Activated T-helper 1 cell treated with Interleukin-2 at 50 U/mL for 16 hours (primary cell): ENCODE data around the gene HBP1.
"Not testable (repeated sequence)": the region's sequence is repeated elsewhere in the genome, so short reads cannot be mapped to it uniquely, and the experiment has no call there.

Experiments
- DNase-seq: peaks from one replicate; pipeline ENCODE4 v3.0.0-alpha.2; 2020; ENCODE audit warnings: low read depth

Gene HBP1

DNA sequence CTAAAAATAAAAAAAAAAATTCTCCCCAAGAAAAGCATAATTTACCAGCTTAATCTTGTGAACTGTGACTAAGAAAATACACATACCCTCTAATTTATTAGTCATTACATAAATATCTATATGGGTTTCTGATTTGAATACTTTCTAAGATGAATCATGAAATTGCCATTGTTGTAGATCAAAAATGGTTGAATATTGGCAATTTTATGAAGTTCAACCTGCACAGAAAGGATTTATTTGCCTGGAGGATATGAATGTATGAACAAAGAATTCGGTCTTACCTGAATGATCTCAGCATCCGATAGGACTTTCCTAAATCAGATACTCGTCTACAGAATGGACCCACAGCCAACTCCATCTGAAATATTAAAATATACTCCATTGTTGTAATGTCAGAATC is 61.5 kb downstream of the HBP1 start:
- no peak for DNase-seq

DNA sequence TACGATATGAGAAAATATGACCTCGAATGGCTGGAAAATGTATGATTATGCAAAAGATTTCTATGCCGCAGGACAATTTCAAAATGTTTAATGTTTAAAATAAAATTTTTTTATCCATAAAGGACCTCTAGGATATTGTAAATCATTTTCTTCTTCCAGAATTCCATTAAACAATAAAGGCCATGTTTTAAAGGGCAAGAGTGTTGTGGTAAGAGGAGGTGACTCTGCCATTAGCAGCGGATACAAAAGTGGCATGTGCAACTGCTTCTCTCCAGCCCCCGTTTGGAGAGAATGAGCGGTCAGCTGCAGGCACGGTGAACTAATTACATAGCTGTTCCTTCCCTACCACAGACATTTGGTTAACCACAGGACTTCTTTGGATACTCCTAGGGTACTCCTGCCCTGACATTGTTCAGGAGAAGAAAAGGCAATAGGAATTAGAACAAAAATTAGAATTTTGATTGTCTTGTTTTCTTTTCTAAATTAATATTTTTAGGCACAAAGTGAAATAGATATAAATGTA is 63.8 kb downstream of the HBP1 start:
- DNase-seq: no peak

DNA sequence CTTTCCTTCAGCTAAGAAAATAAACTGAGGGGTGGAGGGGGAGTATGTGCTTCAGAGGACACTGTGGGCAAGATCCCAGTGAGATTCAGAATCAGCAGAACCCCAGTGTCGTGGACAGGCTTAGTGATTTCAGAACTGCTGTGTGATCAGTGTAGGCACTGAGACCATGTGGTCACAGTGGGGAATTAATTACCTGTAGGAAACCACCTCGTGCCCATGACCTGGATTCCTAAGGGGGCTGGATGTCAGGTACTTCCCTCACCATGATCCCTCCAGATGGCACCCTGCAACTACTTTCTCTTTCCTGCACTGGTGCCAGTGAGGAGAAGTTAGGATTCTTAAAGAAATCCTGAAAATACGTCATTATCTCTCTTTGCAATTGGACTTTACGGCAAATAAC is 64.4 kb downstream of the HBP1 start:
- DNase-seq: no peak

DNA sequence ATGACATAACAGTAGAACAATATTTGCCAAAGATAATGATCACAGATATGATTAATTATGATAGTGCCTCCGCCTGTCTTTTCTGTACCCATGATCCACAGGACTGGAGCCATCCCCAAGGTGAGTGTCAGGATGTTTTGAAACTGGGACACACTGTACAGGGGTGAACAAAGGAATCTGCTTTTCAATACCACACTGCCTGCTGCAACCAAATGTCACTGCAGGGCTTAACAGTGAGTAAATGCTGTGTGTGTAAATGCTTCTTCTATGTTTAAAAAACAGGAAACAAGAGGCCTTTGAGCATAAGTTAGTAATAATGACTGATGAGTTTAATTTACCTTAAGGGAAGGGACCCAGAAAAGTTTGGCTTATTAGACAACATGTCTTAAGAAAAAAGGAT is 65.2 kb downstream of the HBP1 start:
- no peak for DNase-seq

DNA sequence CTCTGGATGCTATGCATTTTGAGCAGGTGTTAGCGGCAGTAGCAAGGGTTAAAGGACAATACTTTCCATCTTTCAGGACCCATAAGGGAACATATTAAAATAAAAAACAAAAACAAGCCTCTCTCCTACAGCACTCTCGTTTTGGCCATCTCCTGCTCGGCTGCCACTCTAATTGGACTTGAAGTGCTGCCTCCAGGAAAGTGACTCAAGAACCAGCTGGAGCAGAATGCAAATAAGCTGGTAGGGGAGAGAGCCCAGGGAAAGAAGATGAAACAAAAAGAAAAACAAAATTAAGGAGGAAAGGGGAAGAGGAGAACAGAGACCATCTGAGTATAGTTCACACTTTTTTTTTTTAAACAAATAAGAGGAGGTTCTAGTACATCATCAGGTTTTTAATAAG is 65.6 kb downstream of the HBP1 start:
- DNase-seq: no peak

DNA sequence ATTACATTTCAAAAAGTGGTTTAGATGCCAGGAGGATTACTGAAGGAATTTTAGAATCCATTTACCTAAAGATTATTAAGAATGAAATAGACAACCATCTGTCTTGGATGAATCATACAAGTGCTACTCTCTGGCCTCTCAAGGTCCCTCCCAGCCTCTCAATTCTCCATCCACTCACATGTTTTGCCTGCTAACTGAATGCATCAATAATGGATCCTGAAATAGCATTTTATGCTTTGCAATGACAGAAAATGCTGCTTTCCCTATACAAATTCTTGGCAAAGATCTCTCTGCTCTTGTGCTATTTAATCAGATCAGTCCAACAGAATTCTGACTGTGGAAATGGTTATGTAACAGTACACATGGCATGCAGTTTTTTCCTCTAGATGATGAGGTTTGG is 68.1 kb downstream of the HBP1 start:
- DNase-seq: no peak

DNA sequence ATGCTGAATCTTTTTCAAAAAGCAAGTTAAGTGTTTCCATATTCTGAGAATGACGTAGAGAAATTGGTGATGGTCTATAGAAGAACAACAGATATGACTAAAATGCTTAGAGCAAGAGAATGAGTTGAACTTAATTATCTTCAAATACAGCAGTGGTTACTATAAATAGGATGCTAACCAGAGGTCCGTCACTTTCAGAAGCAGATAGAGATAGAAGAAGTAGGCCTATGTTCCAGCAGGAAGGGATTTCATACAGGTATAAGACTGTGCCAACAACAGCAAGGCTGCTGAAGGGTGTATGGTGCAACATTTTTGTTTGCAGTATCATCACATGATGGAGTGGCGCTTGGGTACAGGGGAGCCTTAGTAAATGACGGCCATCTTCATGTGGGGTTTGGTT is 68.6 kb downstream of the HBP1 start:
- DNase-seq: no peak

DNA sequence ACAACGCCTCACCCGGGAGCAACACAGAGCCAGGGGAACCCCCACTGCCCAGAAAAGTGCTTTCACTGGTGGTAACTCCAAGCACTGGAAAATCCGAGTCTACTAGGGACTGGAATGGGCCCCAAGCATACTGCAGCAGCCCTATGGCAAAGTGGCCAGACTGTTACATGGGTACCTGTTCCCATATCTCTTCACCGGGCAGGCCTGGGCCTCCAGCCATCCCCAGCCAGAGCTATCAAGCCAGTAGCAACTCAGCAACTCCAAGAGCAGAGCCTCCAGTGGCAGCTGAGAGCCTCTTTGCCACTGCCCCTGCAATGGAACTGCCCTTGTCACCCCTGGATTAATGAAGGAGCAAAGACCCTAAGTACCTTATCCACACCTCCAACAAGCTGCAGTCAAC is 73.5 kb downstream of the HBP1 start:
- no peak for DNase-seq

DNA sequence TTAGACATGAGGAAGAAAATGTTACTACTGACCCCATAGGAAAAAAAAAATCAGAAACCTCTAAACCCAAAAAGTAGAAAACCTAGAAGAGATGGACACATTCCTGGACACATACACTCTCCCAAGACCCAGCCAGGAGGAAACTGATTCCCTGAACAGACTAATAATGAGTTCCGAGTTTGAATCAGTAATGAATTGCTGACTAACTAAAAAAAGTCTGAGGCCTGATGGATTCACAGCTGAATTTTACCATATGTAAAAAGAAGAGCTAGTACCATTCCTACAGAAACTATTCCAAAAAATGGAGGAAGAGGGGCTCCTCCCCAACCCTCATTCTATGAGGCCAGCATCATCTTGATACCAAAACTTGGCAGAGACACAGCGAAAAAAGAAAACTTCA is 75.8 kb downstream of the HBP1 start:
- DNase-seq: no peak

DNA sequence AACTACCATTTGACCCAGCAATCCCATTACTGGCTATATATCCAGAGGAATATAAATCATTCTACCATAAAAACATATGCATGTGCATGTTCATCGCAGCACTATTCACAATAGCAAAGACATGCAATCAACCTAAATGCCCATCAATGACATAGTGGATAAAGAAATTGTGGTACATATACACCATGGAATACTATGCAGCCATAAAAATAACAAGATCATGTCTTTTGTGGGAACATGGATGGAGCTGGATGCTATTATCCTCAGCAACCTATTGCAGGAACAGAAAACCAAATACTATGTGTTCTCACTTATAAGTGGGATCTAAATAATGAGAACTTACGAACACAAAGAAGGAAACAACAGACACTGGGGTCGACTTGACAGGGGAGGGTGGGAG is 78.0 kb downstream of the HBP1 start:
- DNase-seq: not testable (repeated sequence)

DNA sequence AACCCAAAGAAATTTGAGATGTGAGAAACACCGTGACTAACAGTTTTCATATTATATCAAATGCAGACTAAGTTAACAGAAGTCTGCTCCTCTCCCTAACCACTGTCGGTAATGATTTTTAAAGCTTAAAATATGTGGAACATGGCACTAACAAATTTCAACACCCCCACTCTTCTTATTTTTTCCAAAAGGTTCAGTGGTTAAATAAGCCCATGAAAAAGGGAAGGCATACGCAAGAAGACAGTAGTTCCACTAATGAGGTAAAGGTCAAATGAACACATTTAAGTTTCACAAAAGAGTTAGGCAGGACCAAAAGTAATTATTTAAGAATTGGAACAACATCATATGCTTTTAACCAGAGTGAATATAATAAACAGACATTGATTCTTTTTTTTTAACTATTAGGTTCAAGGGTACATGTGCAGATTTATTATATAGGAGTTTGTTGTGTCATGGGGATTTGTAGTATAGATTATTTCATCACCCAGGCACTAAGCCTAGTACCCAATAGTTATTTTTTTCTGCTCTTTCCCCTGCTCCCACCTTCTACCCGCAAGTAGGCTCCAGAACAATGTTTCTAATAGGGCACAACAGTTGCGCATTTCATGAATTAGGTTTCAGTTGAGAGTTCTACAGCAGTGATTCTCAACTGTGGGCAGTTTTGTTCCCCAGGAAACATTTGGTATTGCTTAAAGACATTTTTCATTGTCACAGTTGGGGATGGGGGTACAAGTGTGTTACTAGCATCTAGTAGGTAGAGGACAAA is 79.9 kb downstream of the HBP1 start:
- no peak for DNase-seq

DNA sequence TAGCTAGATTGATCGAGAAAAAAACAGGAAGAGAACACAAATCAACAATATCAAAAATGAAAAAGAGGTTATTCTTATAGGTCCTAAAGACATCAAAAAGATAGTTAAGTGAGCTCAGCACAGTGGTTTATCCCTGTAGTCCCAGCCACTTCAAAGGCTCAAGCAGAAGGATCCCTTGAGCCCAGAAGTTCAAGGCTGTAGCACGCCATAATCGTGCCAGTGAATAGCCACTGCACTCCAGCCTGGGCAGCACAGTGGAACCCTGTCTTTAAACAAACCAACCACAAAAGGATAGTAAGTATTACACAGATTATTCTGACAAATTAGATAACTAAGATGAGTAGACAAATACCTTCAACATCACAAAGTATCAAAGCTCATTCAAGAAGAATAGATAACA is 83.2 kb downstream of the HBP1 start:
- no peak for DNase-seq
